ENCODE results near the gene TSKS. TPM values are rescaled to one million over a fixed set of nuclear protein-coding genes. Genes with fewer than 3 reads are reported as not detected.

Gene TSKS
- total RNA-seq, 1 experiment from 2014 or later = 0.76 TPM

DNA sequence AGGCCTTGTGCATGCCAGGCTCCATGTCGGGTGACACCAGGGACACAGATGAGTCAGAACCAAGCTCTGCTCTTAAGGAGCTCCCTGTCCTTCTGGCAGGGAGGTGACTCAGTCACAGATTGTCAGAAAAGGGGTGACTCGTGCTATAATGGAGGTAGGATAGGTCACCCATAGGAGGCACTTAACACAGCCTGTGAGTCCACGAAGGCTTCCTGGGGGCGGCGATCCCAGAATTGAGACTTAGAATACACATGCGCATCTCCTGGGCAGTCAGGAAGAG lies 30.4 kb upstream of the TSKS start:
- H3K9me3 ChIP-seq (ENCODE audit: control insufficient read depth in 1 of 2, insufficient read depth in 1 of 2, low read depth in 1 of 2, low read length in 2 of 2) = no peaks in the 10 kb centered on the region
- peaks cover 3 to 14% of the 10 kb centered on the region in 2 experiments; a peak in 3 of 4 replicates for H3K4me1 ChIP-seq (ENCODE audit: control insufficient read depth in 1 of 2, insufficient read depth in 2 of 2, low read length in 2 of 2)
- no TSS peak for BruUV-seq (replicated peaks)
- DNase-seq (ENCODE audit: low read depth, low spot score) (no peak), ATAC-seq (peak; percentile 89)
- no peaks in the 10 kb centered on the region for H3K27me3 ChIP-seq (ENCODE audit: insufficient read depth, low read length)
- peak overlapping the region; percentile 64 for H3K4me2 ChIP-seq (ENCODE audit: low read length)
- H3K79me2 ChIP-seq (ENCODE audit: insufficient read depth, low read length) = no peaks in the 10 kb centered on the region
- no peak overlapping the region for H2AFZ ChIP-seq (ENCODE audit: low read depth, low read length, poor library complexity, severe bottlenecking)
- ChIA-PET POLR2A (interaction anchor here (1.1 kb wide), 1 partner anchor 152 kb away, joined by 4 read pairs; the partner anchor contains the start of gene SCAF1), CTCF (interaction anchor here (0.7 to 1.2 kb wide), 2 partner anchors 11 to 126 kb away, joined by 3 read pairs; no protein-coding TSS in a partner anchor), RAD21 (ENCODE audit: low non-redundant PET in 1 of 2, low total read pairs in 2 of 2, uncharacterized antibody in 2 of 2, unreplicated experiment in 2 of 2) (no interaction called here)
- no peak overlapping the region for H3K4me3 ChIP-seq (replicated peaks in 1 of 2; ENCODE audit: low read depth in 1 of 2, low read length in 2 of 2)
- peak overlapping the region; percentile 35; the same call in 1 of the 2 replicates for H3K9ac ChIP-seq (ENCODE audit: low read length)
- no peaks in the 10 kb centered on the region for H3K9me2 ChIP-seq (ENCODE audit: insufficient read depth)
- H4K20me1 ChIP-seq (ENCODE audit: insufficient read depth) = no peaks in the 10 kb centered on the region
- intact Hi-C loops (cut with micrococcal nuclease) = no loop called here
- H3K27ac ChIP-seq (ENCODE audit: low read depth, low read length) = peak overlapping the region; percentile 57
- peaks cover 17 to 34% of the 10 kb centered on the region in 2 experiments for H3K36me3 ChIP-seq (ENCODE audit: control insufficient read depth in 1 of 2, insufficient read depth in 2 of 2, low read length in 2 of 2)
- no peak; the same call in none of the 2 replicates for TF ChIP-seq FOSL1 (IDR thresholded peaks at IDR 0.05; ENCODE audit: low read depth)
- no peak for TF ChIP-seq RAD21 (IDR thresholded peaks at IDR 0.05; ENCODE audit: low read depth)
- TF ChIP-seq, protein P1, sequence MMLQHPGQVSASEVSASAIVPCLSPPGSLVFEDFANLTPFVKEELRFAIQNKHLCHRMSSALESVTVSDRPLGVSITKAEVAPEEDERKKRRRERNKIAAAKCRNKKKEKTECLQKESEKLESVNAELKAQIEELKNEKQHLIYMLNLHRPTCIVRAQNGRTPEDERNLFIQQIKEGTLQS (IDR thresholded peaks at IDR 0.05) = no peak
- no peak for TF ChIP-seq CBX3 (IDR thresholded peaks at IDR 0.05; ENCODE audit: low read depth)
- TF ChIP-seq ELF1 (IDR thresholded peaks at IDR 0.05; ENCODE audit: borderline replicate concordance, low read depth) = no peak
- TF ChIP-seq EZH2phosphoT487 (IDR thresholded peaks at IDR 0.05; ENCODE audit: borderline replicate concordance) = no peak
- TF ChIP-seq SP1 (IDR thresholded peaks at IDR 0.05; ENCODE audit: low read depth) = peak; percentile 25; the same call in 1 of the 2 replicates

DNA sequence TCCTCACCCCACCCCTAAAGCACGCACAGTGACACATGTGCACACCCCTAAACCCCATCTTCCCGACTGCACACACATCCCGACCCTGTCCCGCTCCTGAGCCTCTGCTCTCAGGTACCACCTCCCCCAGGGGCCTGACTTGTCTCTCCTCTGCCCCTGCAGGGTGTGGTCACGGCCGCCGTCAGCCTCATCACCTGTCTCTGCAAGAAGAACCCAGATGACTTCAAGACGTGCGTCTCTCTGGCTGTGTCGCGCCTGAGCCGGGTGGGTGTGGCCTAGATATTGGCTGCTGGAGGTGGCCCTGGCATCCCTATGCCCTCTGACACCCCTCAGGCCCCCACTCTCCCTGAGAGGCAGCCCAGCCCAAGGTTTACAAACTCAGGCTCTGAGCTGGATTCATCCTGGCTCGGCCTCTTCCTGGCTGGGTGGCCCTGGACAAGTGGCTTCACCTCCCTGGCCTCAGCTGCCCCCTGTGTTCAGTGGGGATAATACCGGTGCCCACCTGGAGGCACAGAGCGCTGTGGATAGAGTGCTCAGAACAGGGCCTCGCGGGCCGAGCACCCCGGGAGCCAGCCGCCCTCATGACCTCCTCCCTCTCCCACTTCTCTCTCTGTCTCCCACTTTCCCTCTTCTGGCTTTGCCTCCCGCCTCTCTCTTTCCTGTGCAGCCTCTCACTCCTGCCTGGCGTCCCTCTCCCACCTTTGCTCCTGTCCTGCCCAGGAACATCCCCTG lies 29.9 kb upstream of the TSKS start:
- H3K9ac ChIP-seq (ENCODE audit: low read length) = peak overlapping the region; percentile 35
- no peak overlapping the region for H3K4me3 ChIP-seq (replicated peaks in 1 of 2; ENCODE audit: low read depth in 1 of 2, low read length in 2 of 2)
- intact Hi-C loops (cut with micrococcal nuclease) = no loop called here
- H3K27me3 ChIP-seq (ENCODE audit: insufficient read depth, low read length) = no peaks in the 10 kb centered on the region
- peaks cover 3 to 14% of the 10 kb centered on the region in 2 experiments; a peak in 3 of 4 replicates for H3K4me1 ChIP-seq (ENCODE audit: control insufficient read depth in 1 of 2, insufficient read depth in 2 of 2, low read length in 2 of 2)
- POLR2A ChIA-PET = interaction anchor here (1.1 kb wide), 1 partner anchor 151 kb away, joined by 4 read pairs; the partner anchor contains the start of gene SCAF1
- RAD21 ChIA-PET (ENCODE audit: low non-redundant PET in 1 of 2, low total read pairs in 2 of 2, uncharacterized antibody in 2 of 2, unreplicated experiment in 2 of 2) = no interaction called here
- H3K36me3 ChIP-seq (ENCODE audit: control insufficient read depth in 1 of 2, insufficient read depth in 2 of 2, low read length in 2 of 2) = peaks cover 16 to 30% of the 10 kb centered on the region in 2 experiments; a peak in 3 of 4 replicates
- no peaks in the 10 kb centered on the region for H3K9me3 ChIP-seq (ENCODE audit: control insufficient read depth in 1 of 2, insufficient read depth in 1 of 2, low read depth in 1 of 2, low read length in 2 of 2)
- ATAC-seq (peak; percentile 61), DNase-seq (ENCODE audit: low read depth, low spot score) (no peak)
- H3K9me2 ChIP-seq (ENCODE audit: insufficient read depth) = no peaks in the 10 kb centered on the region
- CTCF ChIA-PET = interaction anchor here (1.2 kb wide), 1 partner anchor 12 kb away, joined by 3 read pairs; no protein-coding TSS in a partner anchor
- no peak overlapping the region for H2AFZ ChIP-seq (ENCODE audit: low read depth, low read length, poor library complexity, severe bottlenecking)
- H4K20me1 ChIP-seq (ENCODE audit: insufficient read depth) = no peaks in the 10 kb centered on the region
- no peaks in the 10 kb centered on the region for H3K79me2 ChIP-seq (ENCODE audit: insufficient read depth, low read length)
- peak overlapping the region; percentile 64 for H3K4me2 ChIP-seq (ENCODE audit: low read length)
- peak overlapping the region; percentile 57 for H3K27ac ChIP-seq (ENCODE audit: low read depth, low read length)
- BruUV-seq (replicated peaks) = no TSS peak
- no peak for TF ChIP-seq SRF (IDR thresholded peaks at IDR 0.05; ENCODE audit: low read depth)
- TF ChIP-seq, protein P2, sequence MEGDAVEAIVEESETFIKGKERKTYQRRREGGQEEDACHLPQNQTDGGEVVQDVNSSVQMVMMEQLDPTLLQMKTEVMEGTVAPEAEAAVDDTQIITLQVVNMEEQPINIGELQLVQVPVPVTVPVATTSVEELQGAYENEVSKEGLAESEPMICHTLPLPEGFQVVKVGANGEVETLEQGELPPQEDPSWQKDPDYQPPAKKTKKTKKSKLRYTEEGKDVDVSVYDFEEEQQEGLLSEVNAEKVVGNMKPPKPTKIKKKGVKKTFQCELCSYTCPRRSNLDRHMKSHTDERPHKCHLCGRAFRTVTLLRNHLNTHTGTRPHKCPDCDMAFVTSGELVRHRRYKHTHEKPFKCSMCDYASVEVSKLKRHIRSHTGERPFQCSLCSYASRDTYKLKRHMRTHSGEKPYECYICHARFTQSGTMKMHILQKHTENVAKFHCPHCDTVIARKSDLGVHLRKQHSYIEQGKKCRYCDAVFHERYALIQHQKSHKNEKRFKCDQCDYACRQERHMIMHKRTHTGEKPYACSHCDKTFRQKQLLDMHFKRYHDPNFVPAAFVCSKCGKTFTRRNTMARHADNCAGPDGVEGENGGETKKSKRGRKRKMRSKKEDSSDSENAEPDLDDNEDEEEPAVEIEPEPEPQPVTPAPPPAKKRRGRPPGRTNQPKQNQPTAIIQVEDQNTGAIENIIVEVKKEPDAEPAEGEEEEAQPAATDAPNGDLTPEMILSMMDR (IDR thresholded peaks at IDR 0.05 in 2 of 3, conservative IDR thresholded peaks at IDR 0.05 in 1 of 3; ENCODE audit: borderline replicate concordance in 1 of 3, insufficient read depth in 1 of 3, low read depth in 2 of 3, low read length in 2 of 3) = no peak
- TF ChIP-seq TCF7L2 (IDR thresholded peaks at IDR 0.05; ENCODE audit: borderline replicate concordance, extremely low read depth, insufficient read depth, insufficient read length) = no peak
- no peak for TF ChIP-seq EZH2 (IDR thresholded peaks at IDR 0.05)
- no peak for TF ChIP-seq CEBPB (IDR thresholded peaks at IDR 0.05; ENCODE audit: low read depth)
- no peak for TF ChIP-seq ZNF274 (IDR thresholded peaks at IDR 0.05; ENCODE audit: low read depth, low read length)
- TF ChIP-seq, protein P3, sequence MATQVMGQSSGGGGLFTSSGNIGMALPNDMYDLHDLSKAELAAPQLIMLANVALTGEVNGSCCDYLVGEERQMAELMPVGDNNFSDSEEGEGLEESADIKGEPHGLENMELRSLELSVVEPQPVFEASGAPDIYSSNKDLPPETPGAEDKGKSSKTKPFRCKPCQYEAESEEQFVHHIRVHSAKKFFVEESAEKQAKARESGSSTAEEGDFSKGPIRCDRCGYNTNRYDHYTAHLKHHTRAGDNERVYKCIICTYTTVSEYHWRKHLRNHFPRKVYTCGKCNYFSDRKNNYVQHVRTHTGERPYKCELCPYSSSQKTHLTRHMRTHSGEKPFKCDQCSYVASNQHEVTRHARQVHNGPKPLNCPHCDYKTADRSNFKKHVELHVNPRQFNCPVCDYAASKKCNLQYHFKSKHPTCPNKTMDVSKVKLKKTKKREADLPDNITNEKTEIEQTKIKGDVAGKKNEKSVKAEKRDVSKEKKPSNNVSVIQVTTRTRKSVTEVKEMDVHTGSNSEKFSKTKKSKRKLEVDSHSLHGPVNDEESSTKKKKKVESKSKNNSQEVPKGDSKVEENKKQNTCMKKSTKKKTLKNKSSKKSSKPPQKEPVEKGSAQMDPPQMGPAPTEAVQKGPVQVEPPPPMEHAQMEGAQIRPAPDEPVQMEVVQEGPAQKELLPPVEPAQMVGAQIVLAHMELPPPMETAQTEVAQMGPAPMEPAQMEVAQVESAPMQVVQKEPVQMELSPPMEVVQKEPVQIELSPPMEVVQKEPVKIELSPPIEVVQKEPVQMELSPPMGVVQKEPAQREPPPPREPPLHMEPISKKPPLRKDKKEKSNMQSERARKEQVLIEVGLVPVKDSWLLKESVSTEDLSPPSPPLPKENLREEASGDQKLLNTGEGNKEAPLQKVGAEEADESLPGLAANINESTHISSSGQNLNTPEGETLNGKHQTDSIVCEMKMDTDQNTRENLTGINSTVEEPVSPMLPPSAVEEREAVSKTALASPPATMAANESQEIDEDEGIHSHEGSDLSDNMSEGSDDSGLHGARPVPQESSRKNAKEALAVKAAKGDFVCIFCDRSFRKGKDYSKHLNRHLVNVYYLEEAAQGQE (IDR thresholded peaks at IDR 0.05; ENCODE audit: low read depth) = no peak
- TF ChIP-seq CBX3 (IDR thresholded peaks at IDR 0.05; ENCODE audit: low read depth) = no peak
